Uterus (tissue), 2 donors: ENCODE measurements around the gene BNC1.

Experiments
- POLR2A ChIP-seq, 2 donors: fragments of 450-650 bp; IDR thresholded peaks; one replicate each; pipeline ENCODE4 v1.6.1; 2016; ENCODE audit warnings: antibody characterized with exemption in 2 of 2, mild to moderate bottlenecking in 1 of 2, moderate library complexity in 1 of 2
- TF ChIP-seq, protein P1 (sequence below), 4 experiments: fragments of 200-600 bp in 2 of 4; fragments of 450-650 bp in 2 of 4; sonication (generic) in 2 of 4; IDR thresholded peaks; one replicate each; pipeline ENCODE4 v1.5.1; 2016 to 2019; ENCODE audit warnings: antibody characterized with exemption in 4 of 4, mild to moderate bottlenecking in 2 of 4, moderate library complexity in 1 of 4

DNA sequence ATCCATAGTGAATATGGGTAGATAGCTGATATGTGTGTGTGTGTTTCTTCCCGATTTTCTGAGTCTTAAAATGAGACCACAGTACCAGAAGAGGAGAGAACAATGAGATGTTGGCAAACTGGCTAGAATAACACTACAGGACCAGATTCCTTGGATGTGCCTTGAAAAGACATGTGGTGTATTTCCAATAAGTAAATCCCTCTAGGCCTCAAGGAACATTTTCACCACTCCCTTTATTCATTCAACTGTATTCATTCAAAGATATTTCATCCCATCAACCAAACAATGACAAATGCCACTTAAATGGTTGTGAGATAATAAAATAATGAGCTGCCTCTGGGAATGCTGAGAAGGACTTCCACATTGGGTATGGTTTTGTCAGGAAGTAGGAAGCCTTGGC lies 8.7 kb upstream of the BNC1 start:
- TF ChIP-seq, protein P1, sequence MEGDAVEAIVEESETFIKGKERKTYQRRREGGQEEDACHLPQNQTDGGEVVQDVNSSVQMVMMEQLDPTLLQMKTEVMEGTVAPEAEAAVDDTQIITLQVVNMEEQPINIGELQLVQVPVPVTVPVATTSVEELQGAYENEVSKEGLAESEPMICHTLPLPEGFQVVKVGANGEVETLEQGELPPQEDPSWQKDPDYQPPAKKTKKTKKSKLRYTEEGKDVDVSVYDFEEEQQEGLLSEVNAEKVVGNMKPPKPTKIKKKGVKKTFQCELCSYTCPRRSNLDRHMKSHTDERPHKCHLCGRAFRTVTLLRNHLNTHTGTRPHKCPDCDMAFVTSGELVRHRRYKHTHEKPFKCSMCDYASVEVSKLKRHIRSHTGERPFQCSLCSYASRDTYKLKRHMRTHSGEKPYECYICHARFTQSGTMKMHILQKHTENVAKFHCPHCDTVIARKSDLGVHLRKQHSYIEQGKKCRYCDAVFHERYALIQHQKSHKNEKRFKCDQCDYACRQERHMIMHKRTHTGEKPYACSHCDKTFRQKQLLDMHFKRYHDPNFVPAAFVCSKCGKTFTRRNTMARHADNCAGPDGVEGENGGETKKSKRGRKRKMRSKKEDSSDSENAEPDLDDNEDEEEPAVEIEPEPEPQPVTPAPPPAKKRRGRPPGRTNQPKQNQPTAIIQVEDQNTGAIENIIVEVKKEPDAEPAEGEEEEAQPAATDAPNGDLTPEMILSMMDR (IDR thresholded peaks at IDR 0.05): no peak
- no peak for TF ChIP-seq POLR2A (IDR thresholded peaks at IDR 0.05)
